GM18499 (cell line): Measurements from ENCODE around the gene KLHL3.
"Not testable (repeated sequence)": the region's sequence is repeated elsewhere in the genome, so short reads cannot be mapped to it uniquely, and the experiment has no call there.

ENCODE experiments used
- ATAC-seq: cut with Tn5 transposase; IDR thresholded peaks from one replicate; pipeline ENCODE4 v1.9.1; 2021; ENCODE audit warnings: moderate number of reproducible peaks; ENCODE audit not compliant: insufficient read depth, unreplicated experiment

KLHL3 gene

GRCh38 chr5:137672001-137672400 is 63.9 kb downstream of the KLHL3 start:
- ATAC-seq = no peak

GRCh38 chr5:137669811-137670210 is 66.1 kb downstream of the KLHL3 start:
- no peak for ATAC-seq

- ATAC-seq = no peak
Measured at GRCh38 chr5:137668637-137669036, 67.3 kb downstream of the KLHL3 start.

GRCh38 chr5:137667341-137667740 is 68.5 kb downstream of the KLHL3 start:
- ATAC-seq = no peak

- no peak for ATAC-seq
Measured at GRCh38 chr5:137666901-137667300, 69.0 kb downstream of the KLHL3 start.

- ATAC-seq = peak; percentile 24
Measured at GRCh38 chr5:137666461-137666850, 69.4 kb downstream of the KLHL3 start.

GRCh38 chr5:137665678-137666460 is 70.0 kb downstream of the KLHL3 start:
- ATAC-seq = peak; percentile 96

- no peak for ATAC-seq
Measured at GRCh38 chr5:137660349-137660817, 75.5 kb downstream of the KLHL3 start.

GRCh38 chr5:137659209-137659608 is 76.7 kb downstream of the KLHL3 start:
- ATAC-seq = no peak

GRCh38 chr5:137658324-137658723 is 77.6 kb downstream of the KLHL3 start:
- ATAC-seq = no peak

GRCh38 chr5:137657073-137657472 is 78.8 kb downstream of the KLHL3 start:
- no peak for ATAC-seq

GRCh38 chr5:137656558-137656957 is 79.3 kb downstream of the KLHL3 start:
- no peak for ATAC-seq

- ATAC-seq = no peak
Measured at GRCh38 chr5:137651022-137651421, 84.9 kb downstream of the KLHL3 start.

GRCh38 chr5:137649228-137649935 is 86.5 kb downstream of the KLHL3 start:
- ATAC-seq = no peak

- no peak for ATAC-seq
Measured at GRCh38 chr5:137648361-137648760, 87.5 kb downstream of the KLHL3 start.

- no peak for ATAC-seq
Measured at GRCh38 chr5:137647401-137647800, 88.5 kb downstream of the KLHL3 start.

- no peak for ATAC-seq
Measured at GRCh38 chr5:137646761-137647160, 89.1 kb downstream of the KLHL3 start.

GRCh38 chr5:137643081-137643480 is 92.8 kb downstream of the KLHL3 start:
- ATAC-seq = not testable (repeated sequence)

- no peak for ATAC-seq
Measured at GRCh38 chr5:137642091-137642490, 93.8 kb downstream of the KLHL3 start.

- ATAC-seq = no peak
Measured at GRCh38 chr5:137641148-137641547, 94.7 kb downstream of the KLHL3 start.

GRCh38 chr5:137639645-137640044 is 96.2 kb downstream of the KLHL3 start:
- ATAC-seq = no peak

- ATAC-seq = no peak
Measured at GRCh38 chr5:137638841-137639240, 97.0 kb downstream of the KLHL3 start.
